HCT116 (cell line): ENCODE measurements around the gene FAAH2. TPM values are rescaled to one million over a fixed set of nuclear protein-coding genes. Genes with fewer than 3 reads are reported as not detected.

Experiments used
- ATAC-seq: fragments of 200-7000 bp; cut with Tn5 transposase; 2 replicates; pipeline ENCODE4 v1.9.1; 2020; ENCODE audit warnings: mild to moderate bottlenecking, moderate library complexity
- BruUV-seq: library from RNA; stranded (reverse); fragments of 400-500 nt; replicated peaks from 2 replicates; lab custom pipeline; 2021; lab: Mats Ljungman, UMichigan
- CTCF ChIA-PET: fragments of 300-600 bp; sonication (Branson Sonifier 250); formaldehyde crosslinking; loops from one replicate; lab custom pipeline; 2021; ENCODE audit warnings: antibody characterized with exemption; lab: Charles Lee
- POLR2A ChIA-PET: fragments of 300-600, 350-600 bp; sonication (Branson Sonifier 250); formaldehyde crosslinking; loops from one replicate; lab custom pipeline; 2021; ENCODE audit warnings: antibody characterized with exemption; lab: Charles Lee
- RAD21 ChIA-PET, 2 experiments: fragments of 300-600 bp; sonication (Branson Sonifier 250); formaldehyde crosslinking; loops; one replicate each; lab custom pipeline; 2023; ENCODE audit warnings: low total read pairs in 2 of 2; ENCODE audit not compliant: uncharacterized antibody in 2 of 2, unreplicated experiment in 2 of 2, low non-redundant PET in 1 of 2; lab: Charles Lee
- DNase-seq: peaks from one replicate; pipeline ENCODE4 v3.0.0-alpha.2; 2010; ENCODE audit warnings: low read depth, low spot score
- H2AFZ ChIP-seq: fragments of 200-600 bp; shearing (Covaris generic), sonication (generic); 2 replicates; pipeline ENCODE4 v1.6.1; 2017; ENCODE audit warnings: low read depth, mixed run types, mixed read lengths, antibody characterized with exemption, low read length; ENCODE audit not compliant: poor library complexity, severe bottlenecking
- H3K27ac ChIP-seq: 2 replicates; pipeline ENCODE4 v1.5.1; 2012; ENCODE audit warnings: low read depth, low read length
- H3K27me3 ChIP-seq: fragments of 200-600 bp; sonication (generic); 2 replicates; pipeline ENCODE4 v1.6.1; 2016; ENCODE audit warnings: mixed run types, low read length, mixed read lengths; ENCODE audit not compliant: insufficient read depth
- H3K36me3 ChIP-seq, 2 experiments: fragments of 200-500 bp in 1 of 2; fragments of 200-600 bp in 1 of 2; sonication (Bioruptor generic) in 1 of 2; sonication (generic) in 1 of 2; 2 replicates each; pipeline versions ENCODE4 v1.5.1 to v1.6.1; 2014 to 2016; ENCODE audit warnings: low read length in 2 of 2, inconsistent platforms in 1 of 2, mixed read lengths in 1 of 2, mixed run types in 1 of 2; ENCODE audit not compliant: insufficient read depth in 2 of 2, control insufficient read depth in 1 of 2
- H3K4me1 ChIP-seq, 2 experiments: fragments of 200-600 bp in 1 of 2; sonication (generic) in 1 of 2; 2 replicates each; pipeline versions ENCODE4 v1.5.1 to v1.6.1; 2012 to 2017; ENCODE audit warnings: low read length in 2 of 2, inconsistent platforms in 1 of 2, mild to moderate bottlenecking in 1 of 2, mixed read lengths in 1 of 2, mixed run types in 1 of 2, moderate library complexity in 1 of 2; ENCODE audit not compliant: insufficient read depth in 2 of 2, control insufficient read depth in 1 of 2
- H3K4me2 ChIP-seq: fragments of 200-600 bp; sonication (generic); 2 replicates; pipeline ENCODE4 v1.6.1; 2017; ENCODE audit warnings: mixed run types, low read length, mixed read lengths
- H3K4me3 ChIP-seq, 2 experiments: fragments of 200-600 bp in 1 of 2; sonication (generic) in 1 of 2; replicated peaks in 1 of 2; 2 replicates each; pipeline ENCODE4 v1.5.1; 2011 to 2016; ENCODE audit warnings: low read length in 2 of 2, control low read depth in 1 of 2, low read depth in 1 of 2, mild to moderate bottlenecking in 1 of 2, mixed read lengths in 1 of 2, mixed run types in 1 of 2
- H3K79me2 ChIP-seq: fragments of 200-600 bp; sonication (generic); 2 replicates; pipeline ENCODE4 v1.6.1; 2017; ENCODE audit warnings: mild to moderate bottlenecking, mixed run types, low read length, moderate library complexity, mixed read lengths; ENCODE audit not compliant: insufficient read depth
- H3K9ac ChIP-seq: fragments of 200-600 bp; sonication (generic); 2 replicates; pipeline ENCODE4 v1.6.1; 2016; ENCODE audit warnings: low read length, mixed read lengths
- H3K9me2 ChIP-seq: fragments of 200-600 bp; sonication (generic), shearing (Covaris generic); 2 replicates; pipeline ENCODE4 v1.6.1; 2017; ENCODE audit warnings: mixed run types, mild to moderate bottlenecking, moderate library complexity; ENCODE audit not compliant: insufficient read depth
- H3K9me3 ChIP-seq, 2 experiments: fragments of 200-500 bp in 1 of 2; fragments of 200-600 bp in 1 of 2; sonication (Bioruptor generic) in 1 of 2; sonication (generic) in 1 of 2; 2 replicates each; pipeline ENCODE4 v1.6.1; 2014 to 2017; ENCODE audit warnings: low read length in 2 of 2, mixed read lengths in 2 of 2, inconsistent platforms in 1 of 2, low read depth in 1 of 2, mild to moderate bottlenecking in 1 of 2, mixed run types in 1 of 2, moderate library complexity in 1 of 2; ENCODE audit not compliant: control insufficient read depth in 1 of 2, insufficient read depth in 1 of 2
- H4K20me1 ChIP-seq: fragments of 200-600 bp; sonication (generic), shearing (Covaris generic); 2 replicates; pipeline ENCODE4 v1.6.1; 2017; ENCODE audit warnings: mixed run types, mild to moderate bottlenecking, moderate library complexity; ENCODE audit not compliant: insufficient read depth
- CEBPB ChIP-seq: IDR thresholded peaks from 2 replicates; pipeline ENCODE4 v1.6.1; 2012; ENCODE audit warnings: low read depth
- CTCF ChIP-seq, 3 experiments: fragments of 200-600 bp in 1 of 3; sonication (generic) in 1 of 3; IDR thresholded peaks in 2 of 3; conservative IDR thresholded peaks in 1 of 3; 2 replicates each; pipeline ENCODE4 v1.5.1; 2012 to 2017; ENCODE audit warnings: low read depth in 2 of 3, low read length in 2 of 3, antibody characterized with exemption in 1 of 3, borderline replicate concordance in 1 of 3, control low read depth in 1 of 3, mild to moderate bottlenecking in 1 of 3, mixed read lengths in 1 of 3, mixed run types in 1 of 3, moderate library complexity in 1 of 3; ENCODE audit not compliant: insufficient read depth in 1 of 3
- EGR1 ChIP-seq: IDR thresholded peaks from 2 replicates; pipeline ENCODE4 v1.6.1; 2012; ENCODE audit warnings: low read depth
- ELF1 ChIP-seq: IDR thresholded peaks from 2 replicates; pipeline ENCODE4 v1.6.1; 2012; ENCODE audit warnings: low read depth, borderline replicate concordance
- EZH2 ChIP-seq: fragments of 200-600 bp; sonication (generic); IDR thresholded peaks from 2 replicates; pipeline ENCODE4 v1.6.1; 2017; ENCODE audit warnings: antibody characterized with exemption, mixed run types
- POLR2AphosphoS5 ChIP-seq: IDR thresholded peaks from 2 replicates; pipeline ENCODE4 v1.6.1; 2011; ENCODE audit warnings: mild to moderate bottlenecking, low read depth, low read length, moderate library complexity
- RAD21 ChIP-seq: IDR thresholded peaks from 2 replicates; pipeline ENCODE4 v1.6.1; 2012; ENCODE audit warnings: low read depth, mild to moderate bottlenecking
- YY1 ChIP-seq: IDR thresholded peaks from 2 replicates; pipeline ENCODE4 v1.6.1; 2011; ENCODE audit warnings: low read length, low read depth, moderate library complexity, mild to moderate bottlenecking; ENCODE audit not compliant: insufficient replicate concordance; ENCODE audit errors: extremely low read depth
- intact Hi-C: fragments of 100-400 bp; cut with micrococcal nuclease; formaldehyde crosslinking; loops from 2 replicates; pipeline ENCODE4 v1.10.0; 2022
- total RNA-seq: library from RNA; stranded (reverse); gene quantifications from one replicate; pipeline ENCODE4 v1.2.1, GENCODE V29; 2021; ENCODE audit not compliant: unreplicated experiment

Gene FAAH2
- total RNA-seq, 1 experiment from 2014 or later: 6.1 TPM

GRCh38 chrX:57445076-57445475, 158.6 kb downstream of the FAAH2 start:
- no peak overlapping the region for H3K27ac ChIP-seq
- no peaks in the 10 kb centered on the region for H3K9me2 ChIP-seq
- H3K79me2 ChIP-seq: no peaks in the 10 kb centered on the region
- H3K27me3 ChIP-seq: no peaks in the 10 kb centered on the region
- H3K9me3 ChIP-seq: no peaks in the 10 kb centered on the region
- H4K20me1 ChIP-seq: no peaks in the 10 kb centered on the region
- ATAC-seq (0 out of 2 replicates have a peak, but pooled peaks have one; percentile 27), DNase-seq (no peak)
- no peak overlapping the region for H3K4me3 ChIP-seq
- no peak overlapping the region for H3K4me2 ChIP-seq
- RAD21 ChIA-PET: no interaction called here
- BruUV-seq: no TSS peak
- intact Hi-C loops: no loop called here
- H2AFZ ChIP-seq: no peak overlapping the region
- 0 out of 2 replicates have a peak, but pooled peaks have one; percentile 19 for TF ChIP-seq RAD21
- TF ChIP-seq EZH2: no peak
- 0 out of 2 replicates have a peak, but pooled peaks have one; percentile 28 for TF ChIP-seq CEBPB
- TF ChIP-seq ELF1: no peak
- POLR2A ChIA-PET: no interaction called here
- CTCF ChIA-PET: no interaction called here
- H3K9ac ChIP-seq: no peak overlapping the region
- H3K36me3 ChIP-seq: no peaks in the 10 kb centered on the region
- peaks cover 0 to 13% of the 10 kb centered on the region in 2 experiments; a peak in 3 of 4 replicates for H3K4me1 ChIP-seq

- Histone ChIP-seq H3K4me3 (no peak overlapping the region), H3K36me3 (no peaks in the 10 kb centered on the region), H3K4me1 (peaks cover 0 to 13% of the 10 kb centered on the region in 2 experiments; a peak in 3 of 4 replicates), H4K20me1 (no peaks in the 10 kb centered on the region), H3K27me3 (no peaks in the 10 kb centered on the region), H3K27ac (no peak overlapping the region), H3K9me2 (no peaks in the 10 kb centered on the region), H3K4me2 (no peak overlapping the region), H3K9ac (no peak overlapping the region), H2AFZ (no peak overlapping the region), H3K9me3 (no peaks in the 10 kb centered on the region)
- BruUV-seq: no TSS peak
- no peak for ATAC-seq
- ChIA-PET RAD21 (no interaction called here), POLR2A (no interaction called here)
- DNase-seq: no peak
- TF ChIP-seq YY1: no peak
- no peak for TF ChIP-seq EGR1
- no peak for TF ChIP-seq POLR2AphosphoS5
- TF ChIP-seq CTCF (IDR thresholded peaks at IDR 0.05 in 2 of 3, conservative IDR thresholded peaks at IDR 0.05 in 1 of 3; ENCODE audit: borderline replicate concordance in 1 of 3, insufficient read depth in 1 of 3, low read depth in 2 of 3, low read length in 2 of 3): no peak
- no peak for TF ChIP-seq EZH2
- TF ChIP-seq, all 23 proteins: peak for 0
- CTCF ChIA-PET: no interaction called here
- intact Hi-C loops: no loop called here
- no peaks in the 10 kb centered on the region for H3K79me2 ChIP-seq
Measured at GRCh38 chrX:57445832-57446231, 159.3 kb downstream of the FAAH2 start.
